Stimulated activated CD8-positive, alpha-beta memory T cell treated with anti-CD3 and anti-CD28 coated beads, Interleukin-7, amount 100 ng/mL, for 4 hours (primary cell): ENCODE results near the gene HTR2C.
"Not testable (repeated sequence)": the region's sequence is repeated elsewhere in the genome, so short reads cannot be mapped to it uniquely, and the experiment has no call there.

Source experiments
- DNase-seq, 2 donors: peaks; one replicate each; pipeline ENCODE4 v3.0.0-alpha.2; 2020; ENCODE audit warnings: low read depth in 2 of 2

The HTR2C gene

DNA sequence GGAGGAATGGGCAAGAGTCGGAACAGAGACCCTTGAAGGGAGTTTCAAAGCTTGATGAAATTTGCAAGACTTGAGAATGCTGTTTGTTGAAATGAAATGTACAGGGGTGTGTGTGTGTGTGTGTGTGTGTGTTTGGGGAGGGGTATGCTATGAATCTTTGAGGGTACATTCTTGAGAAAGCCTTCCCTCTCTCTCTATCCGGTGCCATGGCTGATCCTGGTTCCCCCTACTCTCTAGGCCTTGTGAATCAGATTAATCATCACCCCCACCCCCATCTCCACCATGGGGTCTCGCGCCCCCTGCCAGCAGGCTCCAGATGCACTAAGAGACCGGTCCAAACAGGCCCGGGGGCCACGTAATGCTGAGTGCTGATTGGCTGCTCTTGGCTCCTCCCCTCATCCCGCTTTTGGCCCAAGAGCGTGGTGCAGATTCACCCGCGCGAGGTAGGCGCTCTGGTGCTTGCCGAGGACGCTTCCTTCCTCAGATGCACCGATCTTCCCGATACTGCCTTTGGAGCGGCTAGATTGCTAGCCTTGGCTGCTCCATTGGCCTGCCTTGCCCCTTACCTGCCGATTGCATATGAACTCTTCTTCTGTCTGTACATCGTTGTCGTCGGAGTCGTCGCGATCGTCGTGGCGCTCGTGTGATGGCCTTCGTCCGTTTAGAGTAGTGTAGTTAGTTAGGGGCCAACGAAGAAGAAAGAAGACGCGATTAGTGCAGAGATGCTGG is at the start of gene HTR2C:
TSS of gene HTR2C (plus strand) at position 441 of the 729 bp plus-strand sequence. CDS start 142,851 bp downstream, outside the sequence.
- DNase-seq, result no peak

- no peak for DNase-seq
These were observed 3.5 kb upstream of the HTR2C start for GRCh38 chrX:114580336-114580735.

GRCh38 chrX:114581528-114582263 is 2.2 kb upstream of the HTR2C start:
- DNase-seq, result no peak

DNA sequence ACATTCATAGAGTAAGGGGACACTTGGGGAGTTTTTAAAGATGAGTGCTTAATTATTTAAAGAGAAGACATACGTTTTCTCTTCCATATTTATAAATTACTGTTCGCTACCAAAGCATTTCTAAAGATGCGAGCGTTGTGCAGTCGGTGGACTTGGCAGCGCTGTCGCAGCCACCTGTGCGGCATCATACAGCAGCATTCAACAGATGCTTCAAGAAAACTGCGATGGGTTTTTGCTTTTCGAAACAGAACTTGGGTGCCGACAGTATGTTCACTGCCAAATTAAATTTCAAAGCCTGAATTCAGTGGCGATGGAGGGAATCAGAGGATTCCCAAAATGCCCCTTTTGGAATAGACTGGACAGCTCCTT is 1.6 kb upstream of the HTR2C start:
- DNase-seq, result no peak

GRCh38 chrX:114582698-114583395 is 1.0 kb upstream of the HTR2C start:
- no peak for DNase-seq

DNA sequence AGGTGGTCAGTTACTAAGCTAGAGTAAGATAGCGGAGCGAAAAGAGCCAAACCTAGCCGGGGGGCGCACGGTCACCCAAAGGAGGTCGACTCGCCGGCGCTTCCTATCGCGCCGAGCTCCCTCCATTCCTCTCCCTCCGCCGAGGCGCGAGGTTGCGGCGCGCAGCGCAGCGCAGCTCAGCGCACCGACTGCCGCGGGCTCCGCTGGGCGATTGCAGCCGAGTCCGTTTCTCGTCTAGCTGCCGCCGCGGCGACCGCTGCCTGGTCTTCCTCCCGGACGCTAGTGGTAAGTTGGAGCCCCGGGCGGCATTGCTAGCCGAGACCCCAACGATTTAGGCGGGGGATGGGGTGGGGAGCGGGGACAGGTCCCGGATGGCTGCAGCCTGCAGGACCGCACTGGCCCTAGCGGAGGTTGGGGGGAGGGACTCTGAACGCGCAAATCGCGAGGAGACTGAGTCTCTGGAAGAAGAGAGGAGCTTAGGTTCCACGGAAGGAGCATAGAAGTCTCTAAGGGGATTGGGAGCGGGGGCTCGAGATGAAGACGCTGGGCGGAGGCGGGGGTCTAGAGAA is 573 bp downstream of the HTR2C start:
- DNase-seq, result no peak

DNA sequence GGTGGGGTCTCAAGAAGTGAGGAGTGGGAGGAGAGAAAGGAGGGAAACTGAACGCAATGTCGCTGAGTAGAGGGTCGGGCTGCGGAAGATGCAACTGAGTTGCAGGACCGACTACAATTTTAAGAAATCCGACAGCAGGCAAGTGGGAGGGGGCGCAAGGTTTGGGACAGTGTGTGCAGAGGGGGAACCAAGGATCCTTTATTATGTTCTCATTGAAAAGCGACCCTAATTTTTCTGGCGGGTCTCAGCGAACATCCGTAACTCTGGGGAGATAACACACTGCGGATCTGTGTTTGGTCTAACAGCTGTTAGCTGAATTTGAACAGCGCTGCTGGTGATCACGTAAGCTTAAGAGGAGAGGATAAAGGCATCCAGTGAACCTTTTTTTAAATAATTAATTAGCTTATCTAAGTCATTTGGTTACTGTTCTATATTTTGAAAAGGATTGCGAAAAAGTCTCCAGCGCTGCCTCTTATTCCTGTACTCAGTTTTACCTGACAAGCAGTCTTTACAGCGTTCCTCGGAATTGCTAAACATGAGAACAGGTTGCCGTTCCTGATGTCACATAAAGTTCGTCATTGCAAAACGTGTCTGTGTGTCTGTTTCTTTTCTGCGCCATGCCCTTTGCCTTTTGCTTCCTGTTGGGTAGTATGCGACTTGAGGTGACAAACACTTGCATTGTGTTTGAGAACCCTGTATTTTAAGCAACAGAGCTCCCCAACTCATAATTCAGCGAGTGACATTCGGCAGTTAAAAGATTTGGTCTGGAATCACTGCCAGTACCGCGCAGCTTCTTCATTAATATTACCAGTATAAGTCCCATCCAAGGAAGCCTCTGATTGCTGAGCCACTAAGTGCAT is 1.3 kb downstream of the HTR2C start:
- no peak for DNase-seq

GRCh38 chrX:114591121-114591520 is 7.2 kb downstream of the HTR2C start:
- no peak for DNase-seq

- no peak for DNase-seq
These were observed 15.4 kb downstream of the HTR2C start for GRCh38 chrX:114599305-114599704.

- no peak for DNase-seq
These were observed 16.0 kb downstream of the HTR2C start for GRCh38 chrX:114599911-114600310.

DNA sequence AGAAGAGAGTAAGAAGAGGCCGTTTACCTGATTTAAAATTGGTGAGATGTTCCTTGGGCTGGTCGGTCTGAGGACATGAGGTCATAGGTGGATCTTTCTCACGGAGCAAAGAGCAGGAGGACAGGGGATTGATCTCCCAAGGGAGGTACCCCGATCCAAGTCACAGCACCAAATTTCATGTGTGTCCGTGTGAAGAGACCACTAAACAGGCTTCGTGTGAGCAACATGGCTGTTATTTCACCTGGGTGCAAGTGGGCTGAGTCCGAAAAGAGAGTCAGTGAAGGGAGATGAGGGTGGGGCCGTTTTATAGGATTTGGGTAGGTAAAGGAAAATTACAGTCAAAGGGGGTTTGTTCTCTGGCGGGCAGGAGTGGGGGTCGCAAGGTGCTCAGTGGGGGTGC is 22.7 kb downstream of the HTR2C start:
- not testable (repeated sequence) for DNase-seq

DNA sequence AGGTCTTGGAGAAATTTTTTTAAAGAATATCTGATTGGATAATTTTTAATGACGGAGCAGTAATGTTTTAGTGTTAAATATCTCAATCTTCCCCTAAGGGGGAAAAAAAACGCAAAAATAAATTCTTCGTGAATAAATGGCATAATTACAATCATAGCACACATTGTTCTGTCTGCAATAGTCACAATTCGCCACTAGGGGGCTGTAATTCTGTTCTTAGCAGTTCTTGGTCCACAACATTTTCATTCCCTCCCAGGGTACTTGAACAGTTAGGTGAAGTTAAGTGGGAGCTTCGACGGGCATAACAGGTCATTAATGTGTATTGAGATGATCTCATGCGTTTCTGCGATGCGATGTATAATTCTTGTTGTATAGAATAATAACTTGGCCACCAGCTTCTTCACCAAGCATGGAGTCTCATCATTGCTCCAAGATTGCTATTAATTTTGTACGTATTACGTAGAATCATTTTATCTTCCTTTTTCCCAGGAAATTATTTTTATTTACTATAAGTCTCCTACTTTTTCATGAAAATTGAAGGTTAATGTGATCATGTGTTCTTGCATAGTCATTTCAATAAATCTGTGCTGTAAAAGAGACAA is 27.2 kb downstream of the HTR2C start:
- no peak for DNase-seq

GRCh38 chrX:114615765-114616164 is 31.9 kb downstream of the HTR2C start:
- no peak for DNase-seq

GRCh38 chrX:114619874-114620273 is 36.0 kb downstream of the HTR2C start:
- no peak for DNase-seq

- no peak for DNase-seq
These were observed 42.4 kb downstream of the HTR2C start for GRCh38 chrX:114626323-114626722.

DNA sequence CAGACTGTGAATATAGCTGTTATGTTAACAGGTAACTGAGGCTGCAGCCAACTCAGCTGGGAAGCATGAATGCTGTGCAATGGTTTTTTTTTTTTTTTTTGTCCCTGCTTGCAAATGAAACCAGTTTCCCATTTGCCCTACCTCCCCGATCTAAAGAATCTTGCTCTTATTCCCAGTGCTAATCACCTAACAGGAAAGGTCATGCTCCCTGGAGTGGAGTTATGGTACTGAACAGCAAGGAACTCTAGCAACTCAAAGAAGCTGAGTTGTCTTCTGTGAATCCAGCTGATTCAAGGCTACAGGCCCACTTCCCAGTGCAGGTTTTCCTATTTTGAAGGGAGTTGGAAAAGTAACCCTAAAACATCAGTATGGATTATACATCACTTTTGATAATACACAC is 52.1 kb downstream of the HTR2C start:
- no peak for DNase-seq

- DNase-seq, result no peak
These were observed 66.5 kb downstream of the HTR2C start for GRCh38 chrX:114650351-114650750.

- no peak for DNase-seq
These were observed 91.5 kb downstream of the HTR2C start for GRCh38 chrX:114675365-114675764.

DNA sequence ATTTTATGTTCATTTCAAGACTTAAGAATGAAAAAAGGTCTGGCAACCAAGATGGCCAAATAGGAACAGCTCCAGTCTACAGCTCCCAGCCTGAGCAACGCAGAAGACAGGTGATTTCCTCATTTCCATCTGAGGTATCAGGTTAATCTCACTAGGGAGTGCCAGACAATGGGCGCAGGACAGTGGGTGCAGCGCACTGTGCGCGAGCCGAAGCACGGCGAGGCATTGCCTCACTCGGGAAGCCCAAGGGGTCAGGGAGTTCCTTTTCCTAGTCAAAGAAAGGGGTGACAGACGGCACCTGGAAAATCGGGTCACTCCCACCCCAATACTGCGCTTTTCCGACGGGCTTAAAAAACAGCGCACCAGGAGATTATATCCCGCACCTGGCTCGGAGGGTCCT is 116.6 kb downstream of the HTR2C start:
- DNase-seq, result not testable (repeated sequence)

- DNase-seq, result no peak
These were observed 125.5 kb downstream of the HTR2C start for GRCh38 chrX:114709406-114709805.

GRCh38 chrX:114710571-114710970 is 126.7 kb downstream of the HTR2C start:
- no peak for DNase-seq
